Thyroid gland (tissue), 4 donors: ENCODE results near the gene TC2N. TPM values are rescaled to one million over a fixed set of nuclear protein-coding genes. Genes with fewer than 3 reads are reported as not detected.
"Not testable (repeated sequence)": the region's sequence is repeated elsewhere in the genome, so short reads cannot be mapped to it uniquely, and the experiment has no call there.

Experiments used
- DNase-seq, 2 donors: peaks; one replicate each; pipeline ENCODE4 v3.0.0-alpha.2; 2019
- H3K27ac ChIP-seq, 3 donors: fragments of 200-600 bp; sonication (generic); 1 replicate in 2 of 3; 2 replicates in 1 of 3; pipeline ENCODE4 v1.5.1; 2016 to 2019; ENCODE audit warnings: mild to moderate bottlenecking in 1 of 3, moderate library complexity in 1 of 3
- H3K27me3 ChIP-seq: fragments of 200-600 bp; sonication (generic); one replicate; pipeline ENCODE4 v1.5.1; 2019
- H3K36me3 ChIP-seq, 2 donors: fragments of 200-600 bp; sonication (generic); one replicate each; pipeline ENCODE4 v1.5.1; 2016 to 2019
- H3K4me1 ChIP-seq, 2 donors: fragments of 200-600 bp; sonication (generic); one replicate each; pipeline ENCODE4 v1.5.1; 2017 to 2019
- H3K4me3 ChIP-seq, 3 donors: fragments of 200-600 bp; sonication (generic); replicated peaks in 1 of 3; 1 replicate in 2 of 3; 2 replicates in 1 of 3; pipeline ENCODE4 v1.5.1; 2016; ENCODE audit warnings: mild to moderate bottlenecking in 1 of 3
- H3K9me3 ChIP-seq: fragments of 200-600 bp; sonication (generic); one replicate; pipeline ENCODE4 v1.5.1; 2017
- POLR2A ChIP-seq, 2 donors: fragments of 450-650 bp; IDR thresholded peaks; one replicate each; pipeline ENCODE4 v1.6.1; 2017; ENCODE audit warnings: antibody characterized with exemption in 2 of 2, mild to moderate bottlenecking in 2 of 2, moderate library complexity in 1 of 2
- WGBS, 2 donors: methylation state at CpG; one replicate each; pipeline ENCODE4 v1.1.5; 2017; 5-methylcytosine and 5-hydroxymethylcytosine counted together
- intact Hi-C: fragments of 100-400 bp; cut with DNase I; formaldehyde crosslinking; loops from one replicate; pipeline ENCODE4 v1.15.1; 2023
- total RNA-seq, 4 donors: library from RNA; depleted of rRNA; stranded (reverse); fragments of >200 nt; gene quantifications; one replicate each; pipeline ENCODE4 v1.2.3, GENCODE V29; 2016
- TF ChIP-seq, protein P1 (sequence below), 6 experiments: fragments of 200-600 bp in 3 of 6; fragments of 450-650 bp in 3 of 6; sonication (generic) in 3 of 6; IDR thresholded peaks; one replicate each; pipeline ENCODE4 v1.5.1; 2016 to 2019; ENCODE audit warnings: antibody characterized with exemption in 6 of 6, mild to moderate bottlenecking in 2 of 6, inconsistent platforms in 1 of 6, moderate library complexity in 1 of 6

Gene TC2N
- total RNA-seq, 4 donors from 2014 or later: 57.5 to 102 (median 78.0) TPM

- WGBS, 2 donors: 92 to 98% methylated on average over 1 of the region's 1 CpG
Observed at GRCh38 chr14:91742621-91743304, 124.6 kb downstream of the TC2N start.

DNA sequence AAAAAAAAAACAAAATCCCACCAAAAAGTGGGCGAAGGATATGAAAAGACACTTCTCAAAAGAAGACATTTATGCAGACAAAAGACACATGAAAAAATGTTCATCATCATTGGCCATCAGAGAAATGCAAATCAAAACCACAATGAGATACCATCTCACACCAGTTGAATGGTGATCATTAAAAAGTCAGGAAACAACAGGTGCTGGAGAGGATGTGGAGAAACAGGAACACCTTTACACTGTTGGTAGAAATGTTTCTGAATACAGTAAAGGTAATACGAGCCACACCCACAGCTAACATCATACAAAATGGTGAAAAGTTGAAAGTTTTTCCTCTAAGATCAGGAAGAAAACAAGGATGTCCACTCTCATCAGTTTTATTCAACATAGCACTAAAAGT, 127.5 kb downstream of the TC2N start:
- DNase-seq, intact Hi-C loops, H3K4me1 ChIP-seq, H3K4me3 ChIP-seq, H3K36me3 ChIP-seq, H3K9me3 ChIP-seq, H3K27ac ChIP-seq, H3K27me3 ChIP-seq: not testable (repeated sequence)
- 91 to 92% methylated on average over 2 of the region's 2 CpGs for WGBS, 2 donors

More at GRCh38 chr14:91742621-91743304, 124.6 kb downstream of the TC2N start:
- TF ChIP-seq, protein P1, sequence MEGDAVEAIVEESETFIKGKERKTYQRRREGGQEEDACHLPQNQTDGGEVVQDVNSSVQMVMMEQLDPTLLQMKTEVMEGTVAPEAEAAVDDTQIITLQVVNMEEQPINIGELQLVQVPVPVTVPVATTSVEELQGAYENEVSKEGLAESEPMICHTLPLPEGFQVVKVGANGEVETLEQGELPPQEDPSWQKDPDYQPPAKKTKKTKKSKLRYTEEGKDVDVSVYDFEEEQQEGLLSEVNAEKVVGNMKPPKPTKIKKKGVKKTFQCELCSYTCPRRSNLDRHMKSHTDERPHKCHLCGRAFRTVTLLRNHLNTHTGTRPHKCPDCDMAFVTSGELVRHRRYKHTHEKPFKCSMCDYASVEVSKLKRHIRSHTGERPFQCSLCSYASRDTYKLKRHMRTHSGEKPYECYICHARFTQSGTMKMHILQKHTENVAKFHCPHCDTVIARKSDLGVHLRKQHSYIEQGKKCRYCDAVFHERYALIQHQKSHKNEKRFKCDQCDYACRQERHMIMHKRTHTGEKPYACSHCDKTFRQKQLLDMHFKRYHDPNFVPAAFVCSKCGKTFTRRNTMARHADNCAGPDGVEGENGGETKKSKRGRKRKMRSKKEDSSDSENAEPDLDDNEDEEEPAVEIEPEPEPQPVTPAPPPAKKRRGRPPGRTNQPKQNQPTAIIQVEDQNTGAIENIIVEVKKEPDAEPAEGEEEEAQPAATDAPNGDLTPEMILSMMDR (IDR thresholded peaks at IDR 0.05): no peak
- TF ChIP-seq POLR2A (IDR thresholded peaks at IDR 0.05): no peak
- no peak overlapping the region for H3K4me3 ChIP-seq
- intact Hi-C loops: no loop called here
- H3K4me1 ChIP-seq: no peaks in the 10 kb centered on the region
- no peaks in the 10 kb centered on the region for H3K36me3 ChIP-seq
- no peak overlapping the region for H3K27ac ChIP-seq
- no peak for DNase-seq
- no peaks in the 10 kb centered on the region for H3K9me3 ChIP-seq
- no peaks in the 10 kb centered on the region for H3K27me3 ChIP-seq

DNA sequence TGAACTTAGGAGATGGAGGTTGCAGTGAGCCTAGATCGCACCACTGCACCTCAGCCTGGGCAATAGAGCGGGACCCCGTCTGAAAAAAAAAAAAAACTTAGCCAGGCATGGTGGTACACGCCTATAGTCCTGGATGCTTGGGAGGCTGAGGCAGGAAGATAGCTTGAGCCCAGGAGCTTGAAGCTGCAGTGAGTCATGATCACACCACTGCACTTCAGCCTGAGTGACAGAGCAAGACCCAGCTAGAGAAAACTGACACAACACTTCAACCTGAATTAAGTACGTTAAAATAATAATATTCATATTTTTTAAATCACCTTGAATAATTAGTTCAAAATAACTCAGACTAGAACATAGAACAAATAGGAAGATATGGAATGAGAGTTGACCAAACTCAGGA, 129.7 kb downstream of the TC2N start:
- Histone ChIP-seq H3K9me3 (no peaks in the 10 kb centered on the region), H3K27me3 (no peaks in the 10 kb centered on the region)
- WGBS, 2 donors: 92 to 95% methylated on average over 5 of the region's 5 CpGs

DNA sequence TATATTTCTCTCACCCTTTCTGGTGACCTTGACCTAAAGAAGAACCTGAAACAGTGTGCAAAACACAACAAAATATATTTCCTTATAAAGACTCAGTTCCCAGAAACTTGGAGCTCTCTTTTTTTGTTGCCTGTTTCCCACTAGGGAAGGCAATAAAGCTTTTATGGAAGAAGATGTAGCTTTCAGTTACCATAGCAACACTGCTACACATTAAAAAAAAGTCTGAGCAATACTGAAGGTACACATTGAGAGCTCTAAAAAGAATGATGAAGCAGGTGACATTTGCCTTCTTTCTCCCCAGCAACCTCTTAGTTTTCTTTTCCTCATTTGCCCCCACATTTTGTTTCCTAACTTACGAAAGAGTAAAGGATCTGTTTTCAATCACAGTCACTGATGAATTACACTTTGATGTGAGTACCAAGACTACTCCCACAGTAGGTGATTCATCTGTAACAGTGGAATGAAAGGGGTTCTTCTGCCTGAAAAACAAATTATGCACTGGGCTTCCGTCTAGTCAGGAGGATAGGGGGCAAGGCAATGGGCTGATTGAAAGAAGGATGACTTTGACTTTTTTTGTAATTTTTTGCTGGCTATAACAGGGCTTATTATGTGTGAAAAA, 134.4 kb downstream of the TC2N start:
- no peak for DNase-seq
- TF ChIP-seq POLR2A (IDR thresholded peaks at IDR 0.05): no peak
- TF ChIP-seq, protein P1 (IDR thresholded peaks at IDR 0.05): no peak
- H3K4me3 ChIP-seq: no peak overlapping the region
- no peaks in the 10 kb centered on the region for H3K36me3 ChIP-seq
- no peak overlapping the region for H3K27ac ChIP-seq
- H3K27me3 ChIP-seq: no peaks in the 10 kb centered on the region
- H3K4me1 ChIP-seq: no peaks in the 10 kb centered on the region
- WGBS, 2 donors: 34 to 64% methylated on average over 2 of the region's 2 CpGs
- intact Hi-C loops: no loop called here
- H3K9me3 ChIP-seq: no peaks in the 10 kb centered on the region

More for the DNA sequence above, 129.7 kb downstream of the TC2N start:
- H3K4me1 ChIP-seq: no peaks in the 10 kb centered on the region
- H3K4me3 ChIP-seq: no peak overlapping the region
- no peak overlapping the region for H3K27ac ChIP-seq
- H3K36me3 ChIP-seq: no peaks in the 10 kb centered on the region
- no peak for TF ChIP-seq POLR2A (IDR thresholded peaks at IDR 0.05)
- TF ChIP-seq, protein P1 (IDR thresholded peaks at IDR 0.05): no peak
- DNase-seq: no peak
- intact Hi-C loops: no loop called here

DNA sequence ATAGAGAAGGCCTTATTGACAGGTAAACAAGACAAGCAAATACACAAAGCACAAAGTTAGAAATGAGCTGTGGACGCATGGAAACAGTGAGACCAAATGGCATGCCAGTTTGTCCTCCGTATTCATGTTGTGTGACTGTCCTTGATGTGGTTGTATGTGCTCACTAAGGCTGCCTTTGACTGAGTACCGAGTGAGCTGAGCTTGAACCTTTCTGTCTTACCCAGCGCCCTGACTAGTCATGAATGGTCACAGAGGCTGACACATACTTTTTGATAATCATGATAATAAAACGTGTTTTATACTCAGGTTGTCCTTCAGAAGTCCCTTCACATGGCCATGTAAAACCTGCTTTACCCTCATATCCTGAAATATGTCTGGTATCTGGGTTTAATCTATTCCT, 134.9 kb downstream of the TC2N start:
- DNase-seq: no peak
- Histone ChIP-seq H3K27me3 (no peaks in the 10 kb centered on the region), H3K36me3 (no peaks in the 10 kb centered on the region), H3K9me3 (no peaks in the 10 kb centered on the region), H3K27ac (no peak overlapping the region), H3K4me3 (no peak overlapping the region), H3K4me1 (no peaks in the 10 kb centered on the region)
- intact Hi-C loops: no loop called here
- WGBS, 2 donors: 83 to 85% methylated on average over 5 of the region's 5 CpGs
- TF ChIP-seq POLR2A (IDR thresholded peaks at IDR 0.05): no peak
- TF ChIP-seq, protein P1 (IDR thresholded peaks at IDR 0.05): no peak
